HG03045 (cell line): ENCODE data around the gene NIM1K.
"Not testable (repeated sequence)": the region's sequence is repeated elsewhere in the genome, so short reads cannot be mapped to it uniquely, and the experiment has no call there.

ENCODE experiments used
- ATAC-seq: cut with Tn5 transposase; IDR thresholded peaks from one replicate; pipeline ENCODE4 v1.9.1; 2021; ENCODE audit warnings: mild to moderate bottlenecking, moderate library complexity; ENCODE audit not compliant: unreplicated experiment

Gene NIM1K

GRCh38 chr5:43225649-43226245, 33.7 kb downstream of the NIM1K start:
- ATAC-seq, result no peak

DNA sequence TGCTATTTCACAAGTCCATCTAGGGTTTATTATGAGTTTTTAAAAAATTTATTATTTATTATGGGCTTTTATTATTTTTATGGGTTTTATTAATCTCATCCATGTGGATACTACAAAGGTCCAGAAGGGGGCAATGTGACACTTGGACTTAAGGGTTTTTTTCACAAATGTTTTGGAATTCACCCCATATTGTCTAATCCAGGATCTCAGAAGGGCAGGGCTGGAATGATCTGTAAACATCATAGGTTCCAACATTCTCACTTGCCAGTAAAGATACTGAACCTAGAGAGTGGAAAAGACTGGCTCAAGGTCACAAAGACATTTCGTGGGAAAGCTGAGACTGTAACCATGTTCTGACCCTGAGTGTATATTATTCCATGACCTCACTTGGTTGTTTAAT, 35.6 kb downstream of the NIM1K start:
- ATAC-seq, result no peak

DNA sequence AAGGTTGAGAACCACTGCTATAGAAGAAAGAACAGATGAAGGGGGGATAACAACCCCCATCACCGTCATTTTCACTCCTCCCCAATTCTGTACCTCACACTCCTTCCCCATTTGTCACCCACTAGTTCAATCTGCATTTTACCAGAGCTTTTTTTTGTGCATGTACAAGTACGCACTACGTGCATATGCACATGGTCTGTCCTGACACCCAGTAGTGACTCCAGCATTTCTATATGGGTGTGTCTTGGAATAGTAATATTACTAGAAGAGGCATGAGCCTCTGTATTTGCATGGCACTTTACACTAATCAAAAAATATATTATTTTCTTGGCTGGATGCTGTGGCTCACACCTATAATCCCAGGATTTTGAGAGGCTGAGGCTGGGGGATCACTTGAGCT, 38.7 kb downstream of the NIM1K start:
- ATAC-seq, result no peak

- no peak for ATAC-seq
Measured at GRCh38 chr5:43231977-43232376, 40.0 kb downstream of the NIM1K start.

DNA sequence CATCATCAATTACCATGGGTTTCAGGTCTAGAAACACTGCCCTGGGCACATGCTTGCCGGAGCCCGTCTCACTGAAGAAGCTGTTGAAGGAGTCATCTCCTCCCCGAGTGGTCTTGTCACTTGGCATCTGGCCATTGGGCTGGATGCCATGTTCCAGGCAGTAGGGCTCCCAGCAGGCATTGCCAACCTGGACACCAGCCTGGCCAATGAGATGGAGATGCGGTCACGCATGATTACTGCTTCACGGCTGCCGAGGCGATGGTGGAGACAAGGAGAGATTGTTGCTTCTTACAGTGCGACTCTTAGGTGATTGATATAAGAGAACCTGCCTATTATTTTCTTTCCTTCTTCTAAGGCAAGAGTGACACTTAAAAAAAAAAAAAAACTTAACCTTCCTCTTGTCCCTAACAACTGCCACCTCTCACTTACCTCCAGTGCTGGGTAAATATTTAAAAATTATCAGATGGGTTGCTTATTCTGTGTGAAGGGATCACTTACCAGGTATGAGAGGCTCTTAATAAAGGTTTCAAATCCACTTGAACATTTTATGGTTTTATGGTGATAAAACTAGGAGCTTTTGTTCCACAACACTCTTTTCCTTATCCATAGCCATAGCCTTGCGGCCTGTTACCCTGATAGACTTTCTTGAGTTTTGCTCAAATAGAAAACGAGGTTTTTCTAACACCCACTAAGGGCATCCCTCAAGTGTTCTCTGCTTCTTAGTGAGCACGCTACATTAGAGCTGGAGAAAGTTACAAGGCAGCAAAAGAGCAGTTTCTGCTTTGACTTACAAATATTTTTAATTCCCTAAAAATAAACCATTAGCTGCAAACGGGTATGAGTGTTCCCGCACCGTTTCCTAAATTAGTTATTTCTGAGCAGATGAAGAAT, 41.2 kb downstream of the NIM1K start:
- no peak for ATAC-seq

DNA sequence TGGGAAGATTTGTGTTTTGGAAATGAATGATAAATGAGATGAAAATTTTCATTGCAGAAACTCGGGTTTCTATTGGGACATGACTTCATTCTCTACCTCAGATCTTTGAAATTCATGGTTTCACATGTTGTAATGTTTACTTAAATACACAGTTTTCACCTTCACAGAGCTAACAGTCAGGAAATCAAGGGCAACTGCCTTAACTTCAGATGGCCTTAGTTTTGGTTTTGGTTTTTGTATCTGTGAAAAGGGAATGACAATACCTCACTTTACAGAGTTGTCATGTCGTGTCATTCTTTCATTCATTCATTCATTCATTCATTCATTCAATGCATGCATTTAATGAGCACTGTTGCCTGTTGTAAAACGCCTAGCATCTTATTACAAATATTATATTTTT, 41.9 kb downstream of the NIM1K start:
- ATAC-seq, result peak; percentile 53

DNA sequence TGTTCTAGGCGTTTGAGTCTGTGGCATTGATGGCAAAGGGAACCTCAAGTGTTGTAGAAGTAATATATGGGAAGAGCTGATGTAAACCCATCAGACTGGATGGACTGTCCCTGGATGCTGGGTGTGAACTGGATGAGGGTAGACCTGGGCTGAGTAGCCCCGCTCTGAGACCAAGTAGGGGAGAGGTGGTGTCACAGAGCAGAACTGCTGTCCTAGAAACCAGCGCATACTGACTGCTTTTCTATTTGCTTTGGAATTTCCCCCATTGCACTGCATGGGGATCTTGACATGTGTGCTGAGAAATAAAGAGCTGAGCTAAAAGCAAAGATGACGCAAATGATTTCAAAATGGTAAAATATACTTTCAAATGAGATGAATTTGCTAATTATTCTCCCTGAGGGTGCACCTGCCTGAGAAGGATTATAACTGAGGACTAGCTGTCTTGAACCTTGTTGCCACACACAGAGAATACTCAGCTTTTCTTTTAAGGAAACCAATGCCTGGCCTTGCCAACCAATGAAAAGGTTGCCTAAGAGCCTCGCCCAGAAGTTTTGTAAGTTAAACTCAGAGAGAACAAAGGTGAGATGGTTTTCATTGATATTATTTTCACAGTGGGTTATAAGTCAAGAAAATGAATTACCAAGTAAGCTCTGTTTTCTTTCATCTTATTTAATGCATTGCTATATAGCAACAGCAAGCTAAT, 44.8 kb downstream of the NIM1K start:
- no peak for ATAC-seq

- no peak for ATAC-seq
Measured at GRCh38 chr5:43242196-43242595, 50.2 kb downstream of the NIM1K start.

GRCh38 chr5:43243270-43243669, 51.2 kb downstream of the NIM1K start:
- ATAC-seq, result no peak

- ATAC-seq, result peak; percentile 46
Measured at GRCh38 chr5:43244823-43245565, 53.0 kb downstream of the NIM1K start.

DNA sequence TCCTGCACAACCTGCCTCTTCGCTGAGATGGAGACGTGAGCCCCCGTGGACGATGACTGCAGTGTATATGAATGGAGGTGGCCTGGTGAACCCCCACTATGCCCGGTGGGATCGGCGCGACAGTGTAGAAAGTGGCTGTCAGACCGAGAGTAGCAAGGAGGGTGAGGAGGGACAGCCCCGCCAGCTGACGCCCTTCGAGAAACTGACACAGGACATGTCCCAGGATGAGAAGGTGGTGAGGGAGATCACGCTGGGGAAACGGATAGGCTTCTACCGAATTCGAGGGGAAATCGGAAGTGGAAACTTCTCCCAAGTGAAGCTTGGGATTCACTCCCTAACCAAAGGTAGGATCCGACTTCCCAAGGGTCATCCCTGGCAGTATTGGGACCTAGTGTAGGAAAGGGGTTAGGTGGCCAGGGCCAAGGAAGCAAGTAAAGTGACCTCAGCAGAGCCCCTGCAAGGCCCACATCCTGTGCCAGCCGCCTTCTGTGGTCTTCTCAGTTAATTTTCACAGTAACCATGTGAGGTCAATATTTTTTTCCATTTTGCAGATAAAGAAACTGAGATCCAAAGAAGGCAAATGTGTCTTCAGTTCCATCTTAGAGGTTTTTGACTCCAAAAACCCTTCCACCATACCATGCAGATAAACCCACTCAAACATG, 53.8 kb downstream of the NIM1K start:
- peak; percentile 70 for ATAC-seq

GRCh38 chr5:43251754-43252153, 59.7 kb downstream of the NIM1K start:
- no peak for ATAC-seq

DNA sequence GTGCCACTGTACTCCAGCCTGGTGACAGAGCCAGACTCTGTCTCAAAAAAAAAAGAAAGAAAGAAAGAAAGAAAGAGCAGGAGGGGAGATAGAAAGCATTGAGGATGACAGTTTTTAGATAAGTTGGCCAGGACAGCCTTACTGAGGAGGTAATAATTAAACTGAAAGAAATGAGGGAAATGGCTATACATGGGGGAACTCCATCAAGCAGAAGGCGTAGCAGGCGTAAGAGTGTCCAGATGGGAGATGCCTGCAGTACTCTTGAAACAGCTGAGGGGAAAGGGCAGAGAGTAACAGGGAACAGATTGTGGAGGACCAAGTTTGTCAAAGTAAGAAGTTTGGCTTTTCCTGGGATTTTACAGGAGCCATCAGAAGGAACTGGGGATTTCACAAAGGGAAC, 63.7 kb downstream of the NIM1K start:
- no peak for ATAC-seq

DNA sequence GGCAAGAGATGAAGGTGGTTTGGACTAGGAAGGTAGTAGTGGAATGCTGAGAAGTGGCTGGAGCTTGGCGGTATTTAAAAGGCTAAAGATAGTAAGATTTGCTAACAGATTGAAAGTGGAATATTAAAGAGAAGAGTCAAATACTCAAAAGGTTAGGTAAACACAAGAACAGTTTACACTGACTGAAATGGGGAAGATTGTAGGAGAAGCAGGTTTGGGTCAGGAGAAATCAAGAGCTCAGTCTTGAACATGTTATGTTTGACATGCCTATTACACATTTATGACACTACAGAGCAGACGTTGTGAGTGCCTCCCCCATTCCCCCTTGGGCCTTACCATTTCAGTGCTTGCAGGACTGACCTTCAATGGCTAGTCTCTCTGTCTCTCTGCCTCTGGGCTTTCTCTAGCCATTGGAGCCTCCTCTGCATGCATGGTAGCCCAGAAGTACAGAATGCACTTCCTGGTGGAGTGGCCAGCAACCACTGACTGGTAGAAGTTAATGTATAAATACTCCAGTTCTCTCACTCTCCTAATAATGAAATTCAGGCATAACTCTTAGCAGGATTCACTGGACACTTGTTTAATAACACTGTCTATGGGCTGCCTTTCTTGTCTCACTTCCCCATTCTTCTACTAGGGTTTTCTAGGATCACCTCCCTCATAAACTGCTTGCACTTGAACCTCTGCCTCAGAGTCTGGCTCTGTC, 64.4 kb downstream of the NIM1K start:
- ATAC-seq, result no peak

- ATAC-seq, result no peak
Measured at GRCh38 chr5:43258116-43258515, 66.1 kb downstream of the NIM1K start.

GRCh38 chr5:43262269-43262668, 70.2 kb downstream of the NIM1K start:
- ATAC-seq, result not testable (repeated sequence)

DNA sequence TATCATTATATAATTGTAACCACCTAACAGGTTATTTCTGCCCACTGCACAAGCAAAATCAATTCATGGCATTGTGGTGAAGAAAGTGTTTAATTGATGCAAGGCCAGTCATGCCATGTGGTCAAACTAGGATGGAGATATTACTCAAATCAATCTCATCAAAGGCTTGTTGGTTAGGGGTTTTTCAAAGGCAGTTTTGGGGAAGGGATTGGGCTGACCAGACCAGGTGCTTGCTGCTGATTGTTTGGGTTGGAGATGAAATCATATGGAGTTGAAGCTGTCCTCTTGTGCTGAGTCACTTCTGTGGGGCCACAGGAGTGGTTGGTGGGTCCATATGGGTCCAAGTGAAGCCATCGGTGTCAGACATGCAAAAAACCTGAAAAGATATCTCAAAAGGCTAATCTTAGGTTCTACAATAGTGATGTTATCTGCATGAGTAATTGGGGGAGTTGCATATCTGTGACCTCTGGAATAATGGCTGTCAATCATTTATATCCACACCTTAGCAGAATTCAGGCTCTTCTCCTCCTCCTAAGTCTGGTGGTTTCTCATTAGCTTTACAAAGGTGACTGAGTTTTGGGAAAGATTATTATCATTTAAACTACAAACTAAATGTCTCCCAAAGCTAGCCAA, 76.3 kb downstream of the NIM1K start:
- peak; percentile 94 for ATAC-seq

DNA sequence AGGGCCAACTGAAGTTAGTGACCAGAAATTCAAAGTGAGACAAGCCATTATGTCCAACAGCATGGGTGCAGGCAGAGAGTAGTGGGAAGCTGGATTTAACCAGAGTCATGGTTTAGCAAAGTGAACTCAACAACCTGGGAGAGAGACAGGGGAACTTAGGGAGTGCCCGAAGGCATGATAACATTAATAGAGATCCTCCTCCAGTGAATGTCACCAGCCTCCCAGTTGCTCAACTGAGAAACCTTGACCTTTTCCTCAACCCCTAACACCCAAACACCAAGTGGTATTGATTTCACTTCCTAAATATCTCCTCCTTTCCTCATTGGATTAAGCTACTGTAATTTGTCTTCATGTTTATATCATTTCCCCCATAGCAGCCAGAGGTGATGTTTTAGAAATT, 78.6 kb downstream of the NIM1K start:
- ATAC-seq, result no peak

DNA sequence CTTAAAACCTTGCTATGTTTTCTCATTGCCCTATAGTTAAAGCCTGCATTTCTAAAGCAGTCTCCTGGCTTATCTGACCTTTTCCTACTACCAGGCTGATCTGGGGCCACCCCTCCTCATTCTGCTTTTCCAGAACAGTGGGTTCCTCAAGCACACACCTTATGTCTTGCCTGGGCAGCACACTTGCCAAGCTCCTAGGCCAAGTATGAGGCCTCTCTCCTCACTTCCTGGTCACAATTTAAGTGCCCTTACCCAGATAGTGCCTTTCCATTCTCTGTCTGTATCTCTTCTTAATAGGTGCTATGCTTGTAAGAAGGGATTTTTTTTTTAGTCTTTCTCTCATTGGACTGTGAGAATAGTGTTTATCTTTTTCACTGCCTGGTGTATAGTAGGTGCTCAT, 81.5 kb downstream of the NIM1K start:
- no peak for ATAC-seq
